Osteocyte (in vitro differentiated cells): Measurements from ENCODE around the gene ETV6. TPM values are rescaled to one million over a fixed set of nuclear protein-coding genes. Genes with fewer than 3 reads are reported as not detected.
A peak's percentile ranks its signal among the peaks of the same experiment; 100 is the strongest.

Experiments used
- DNase-seq: peaks from one replicate; pipeline ENCODE4 v3.0.0; 2021; ENCODE audit warnings: mixed read lengths; ENCODE audit not compliant: unreplicated experiment; ENCODE audit errors: extremely low spot score
- H3K27ac Mint-ChIP-seq: one replicate; pipeline ENCODE4 v1.8.0; 2021; ENCODE audit warnings: mild to moderate bottlenecking, mixed read lengths; ENCODE audit not compliant: unreplicated experiment
- H3K27me3 Mint-ChIP-seq: one replicate; pipeline ENCODE4 v1.8.0; 2021; ENCODE audit warnings: mixed read lengths; ENCODE audit not compliant: unreplicated experiment
- H3K36me3 Mint-ChIP-seq: one replicate; pipeline ENCODE4 v1.8.0; 2021; ENCODE audit warnings: mixed read lengths; ENCODE audit not compliant: unreplicated experiment
- H3K4me1 Mint-ChIP-seq: one replicate; pipeline ENCODE4 v1.8.0; 2021; ENCODE audit warnings: mixed read lengths; ENCODE audit not compliant: unreplicated experiment
- H3K4me3 Mint-ChIP-seq: one replicate; pipeline ENCODE4 v1.8.0; 2021; ENCODE audit warnings: mild to moderate bottlenecking, moderate library complexity, mixed read lengths; ENCODE audit not compliant: unreplicated experiment
- H3K9me3 Mint-ChIP-seq: one replicate; pipeline ENCODE4 v1.8.0; 2021; ENCODE audit warnings: mixed read lengths; ENCODE audit not compliant: unreplicated experiment
- total RNA-seq: library from RNA; stranded (reverse); gene quantifications from 2 replicates; pipeline ENCODE4 v1.2.1, GENCODE V29; 2021
- TF ChIP-seq, protein P1 (sequence below): fragments of 200-600 bp; sonication (generic); IDR thresholded peaks from 2 replicates; pipeline ENCODE4 v1.5.0; 2021; ENCODE audit warnings: antibody characterized with exemption, mild to moderate bottlenecking, moderate library complexity

Gene ETV6
- total RNA-seq, 1 donor from 2014 or later = 24.4 TPM

GRCh38 chr12:11769723-11770514 is 120.4 kb downstream of the ETV6 start:
- Mint-ChIP-seq H3K9me3 (no peaks in the 10 kb centered on the region), H3K4me1 (peaks cover 39% of the 10 kb centered on the region), H3K36me3 (peaks cover 15% of the 10 kb centered on the region), H3K27ac (peak overlapping the region; percentile 1), H3K27me3 (no peaks in the 10 kb centered on the region), H3K4me3 (no peak overlapping the region)
- TF ChIP-seq, protein P1, sequence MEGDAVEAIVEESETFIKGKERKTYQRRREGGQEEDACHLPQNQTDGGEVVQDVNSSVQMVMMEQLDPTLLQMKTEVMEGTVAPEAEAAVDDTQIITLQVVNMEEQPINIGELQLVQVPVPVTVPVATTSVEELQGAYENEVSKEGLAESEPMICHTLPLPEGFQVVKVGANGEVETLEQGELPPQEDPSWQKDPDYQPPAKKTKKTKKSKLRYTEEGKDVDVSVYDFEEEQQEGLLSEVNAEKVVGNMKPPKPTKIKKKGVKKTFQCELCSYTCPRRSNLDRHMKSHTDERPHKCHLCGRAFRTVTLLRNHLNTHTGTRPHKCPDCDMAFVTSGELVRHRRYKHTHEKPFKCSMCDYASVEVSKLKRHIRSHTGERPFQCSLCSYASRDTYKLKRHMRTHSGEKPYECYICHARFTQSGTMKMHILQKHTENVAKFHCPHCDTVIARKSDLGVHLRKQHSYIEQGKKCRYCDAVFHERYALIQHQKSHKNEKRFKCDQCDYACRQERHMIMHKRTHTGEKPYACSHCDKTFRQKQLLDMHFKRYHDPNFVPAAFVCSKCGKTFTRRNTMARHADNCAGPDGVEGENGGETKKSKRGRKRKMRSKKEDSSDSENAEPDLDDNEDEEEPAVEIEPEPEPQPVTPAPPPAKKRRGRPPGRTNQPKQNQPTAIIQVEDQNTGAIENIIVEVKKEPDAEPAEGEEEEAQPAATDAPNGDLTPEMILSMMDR = no peak
- no peak for DNase-seq

DNA sequence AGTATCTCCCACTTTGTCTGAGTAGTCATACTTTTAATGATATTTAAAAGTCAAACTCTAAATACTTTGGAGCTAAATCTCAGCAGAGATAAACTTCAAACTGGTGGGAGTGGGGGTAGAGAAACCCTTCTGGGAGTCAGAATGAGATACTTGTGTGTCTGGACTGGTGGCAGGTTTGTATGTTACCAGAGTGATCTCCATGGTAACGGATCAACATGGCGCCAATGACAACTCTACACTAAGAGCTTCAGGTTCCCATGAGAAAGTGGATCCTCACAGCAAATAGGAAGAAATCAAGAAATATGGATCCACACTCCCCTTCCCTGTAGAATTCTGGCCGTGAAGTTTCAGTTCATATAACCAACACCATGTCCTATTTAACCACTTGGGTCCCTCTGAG is 121.9 kb downstream of the ETV6 start:
- no peak overlapping the region for H3K4me3 Mint-ChIP-seq
- H3K4me1 Mint-ChIP-seq = peaks cover 35% of the 10 kb centered on the region
- no peak for DNase-seq
- no peaks in the 10 kb centered on the region for H3K27me3 Mint-ChIP-seq
- TF ChIP-seq, protein P1 = no peak
- H3K36me3 Mint-ChIP-seq = peaks cover 15% of the 10 kb centered on the region
- H3K27ac Mint-ChIP-seq = no peak overlapping the region
- no peaks in the 10 kb centered on the region for H3K9me3 Mint-ChIP-seq

DNA sequence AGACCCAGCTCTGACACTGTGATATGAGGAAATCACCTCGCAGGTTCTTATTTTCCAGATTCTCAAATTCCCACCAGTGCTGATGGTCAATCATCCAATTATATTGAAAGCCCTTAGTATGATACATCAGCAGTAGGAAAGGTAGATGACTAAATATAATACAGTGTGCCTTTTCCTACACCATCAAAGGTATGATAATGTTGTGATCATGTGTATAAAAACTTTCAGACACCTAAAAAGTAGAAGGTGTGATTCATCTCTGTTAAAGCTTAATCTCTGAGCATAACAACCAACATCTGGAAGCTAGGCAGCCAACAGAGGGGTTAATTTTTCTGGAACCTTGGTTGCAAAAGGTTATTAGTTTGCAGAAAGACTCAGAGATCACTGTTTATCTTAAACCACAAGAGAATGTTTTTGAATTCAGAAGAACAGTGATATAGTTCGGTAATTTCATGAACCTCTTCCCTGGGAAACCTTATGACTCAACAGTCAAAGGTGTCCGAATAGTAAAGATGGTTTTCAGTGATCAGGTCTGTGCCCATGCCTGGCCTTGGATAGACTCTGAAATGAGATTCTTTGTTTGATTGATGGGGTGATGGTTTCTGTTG is 122.5 kb downstream of the ETV6 start:
- no peaks in the 10 kb centered on the region for H3K27me3 Mint-ChIP-seq
- no peak overlapping the region for H3K4me3 Mint-ChIP-seq
- TF ChIP-seq, protein P1 = no peak
- no peaks in the 10 kb centered on the region for H3K9me3 Mint-ChIP-seq
- no peak for DNase-seq
- peaks cover 33% of the 10 kb centered on the region for H3K4me1 Mint-ChIP-seq
- H3K36me3 Mint-ChIP-seq = peaks cover 15% of the 10 kb centered on the region
- H3K27ac Mint-ChIP-seq = peak overlapping the region; percentile 38

DNA sequence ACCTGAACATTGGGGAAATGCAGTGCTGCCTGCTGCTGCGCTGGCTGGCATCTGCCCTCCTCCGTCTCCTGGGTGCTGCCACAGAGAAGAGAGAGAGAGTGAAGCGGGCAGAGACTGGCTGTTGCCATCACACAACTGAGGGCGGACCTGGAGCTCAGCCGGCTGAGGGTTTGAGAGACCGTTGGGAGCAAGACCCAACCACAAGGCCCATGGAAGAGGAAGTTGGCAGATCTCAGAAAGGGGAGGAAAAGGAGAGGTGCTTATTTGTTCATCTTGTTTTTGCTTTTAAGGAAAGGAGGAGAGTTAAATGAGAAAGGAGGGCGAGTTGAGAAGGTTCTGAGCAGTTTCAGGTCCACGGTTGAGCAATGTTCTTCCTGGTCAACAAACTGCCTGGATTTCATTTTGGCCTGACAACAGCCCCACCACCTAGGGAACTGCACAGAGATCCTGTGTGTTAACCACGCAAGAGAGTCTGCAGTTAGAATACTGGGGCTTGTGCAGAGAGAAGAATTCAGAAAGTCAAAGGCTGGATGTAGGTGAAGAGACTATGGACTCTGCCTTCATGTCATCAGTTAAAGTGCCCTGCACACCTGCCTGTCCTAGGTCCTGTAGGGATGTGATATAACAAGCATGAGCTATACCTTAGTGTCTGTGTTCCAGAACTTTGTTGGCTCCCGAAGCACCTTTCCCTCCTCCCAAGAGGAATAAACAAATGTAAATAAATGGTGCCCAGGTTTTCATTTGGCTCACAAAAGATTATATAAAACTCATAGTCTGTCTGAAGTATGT is 124.6 kb downstream of the ETV6 start:
- H3K4me3 Mint-ChIP-seq = no peak overlapping the region
- peaks cover 15% of the 10 kb centered on the region for H3K36me3 Mint-ChIP-seq
- TF ChIP-seq, protein P1 = no peak
- H3K27ac Mint-ChIP-seq = no peak overlapping the region
- DNase-seq = no peak
- no peaks in the 10 kb centered on the region for H3K9me3 Mint-ChIP-seq
- H3K27me3 Mint-ChIP-seq = no peaks in the 10 kb centered on the region
- peaks cover 37% of the 10 kb centered on the region for H3K4me1 Mint-ChIP-seq

GRCh38 chr12:11774821-11775220 is 125.3 kb downstream of the ETV6 start:
- Mint-ChIP-seq H3K36me3 (peaks cover 11% of the 10 kb centered on the region), H3K9me3 (no peaks in the 10 kb centered on the region), H3K4me1 (peaks cover 44% of the 10 kb centered on the region), H3K4me3 (no peak overlapping the region), H3K27ac (no peak overlapping the region), H3K27me3 (no peaks in the 10 kb centered on the region)
- DNase-seq = no peak
- TF ChIP-seq, protein P1 = no peak
